ENCODE measurements around the gene TMPRSS5.

Gene TMPRSS5

DNA sequence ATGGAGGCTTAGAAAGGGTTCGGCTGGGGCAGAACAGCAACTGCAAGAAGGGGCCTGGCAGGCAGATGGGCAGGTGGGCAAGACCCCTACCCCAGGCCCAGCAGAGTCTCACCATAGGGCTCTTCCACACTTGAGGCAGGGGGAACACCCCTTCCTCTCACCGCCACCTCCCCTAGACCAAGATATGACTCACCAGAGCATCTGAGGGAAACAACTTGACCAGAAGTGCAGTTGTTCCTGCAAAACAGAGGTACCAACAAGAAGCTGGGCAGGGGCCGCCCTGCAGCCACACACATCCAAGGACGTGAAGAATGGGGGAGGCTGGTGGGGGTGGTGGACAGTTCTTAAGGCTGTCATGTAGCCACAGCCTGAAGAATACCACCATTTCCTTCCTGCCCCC lies 10.9 kb downstream of the TMPRSS5 start:
- no peaks in the 10 kb centered on the region for H3K36me3 ChIP-seq
- TF ChIP-seq, protein P1, sequence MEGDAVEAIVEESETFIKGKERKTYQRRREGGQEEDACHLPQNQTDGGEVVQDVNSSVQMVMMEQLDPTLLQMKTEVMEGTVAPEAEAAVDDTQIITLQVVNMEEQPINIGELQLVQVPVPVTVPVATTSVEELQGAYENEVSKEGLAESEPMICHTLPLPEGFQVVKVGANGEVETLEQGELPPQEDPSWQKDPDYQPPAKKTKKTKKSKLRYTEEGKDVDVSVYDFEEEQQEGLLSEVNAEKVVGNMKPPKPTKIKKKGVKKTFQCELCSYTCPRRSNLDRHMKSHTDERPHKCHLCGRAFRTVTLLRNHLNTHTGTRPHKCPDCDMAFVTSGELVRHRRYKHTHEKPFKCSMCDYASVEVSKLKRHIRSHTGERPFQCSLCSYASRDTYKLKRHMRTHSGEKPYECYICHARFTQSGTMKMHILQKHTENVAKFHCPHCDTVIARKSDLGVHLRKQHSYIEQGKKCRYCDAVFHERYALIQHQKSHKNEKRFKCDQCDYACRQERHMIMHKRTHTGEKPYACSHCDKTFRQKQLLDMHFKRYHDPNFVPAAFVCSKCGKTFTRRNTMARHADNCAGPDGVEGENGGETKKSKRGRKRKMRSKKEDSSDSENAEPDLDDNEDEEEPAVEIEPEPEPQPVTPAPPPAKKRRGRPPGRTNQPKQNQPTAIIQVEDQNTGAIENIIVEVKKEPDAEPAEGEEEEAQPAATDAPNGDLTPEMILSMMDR (IDR thresholded peaks at IDR 0.05): no peak

DNA sequence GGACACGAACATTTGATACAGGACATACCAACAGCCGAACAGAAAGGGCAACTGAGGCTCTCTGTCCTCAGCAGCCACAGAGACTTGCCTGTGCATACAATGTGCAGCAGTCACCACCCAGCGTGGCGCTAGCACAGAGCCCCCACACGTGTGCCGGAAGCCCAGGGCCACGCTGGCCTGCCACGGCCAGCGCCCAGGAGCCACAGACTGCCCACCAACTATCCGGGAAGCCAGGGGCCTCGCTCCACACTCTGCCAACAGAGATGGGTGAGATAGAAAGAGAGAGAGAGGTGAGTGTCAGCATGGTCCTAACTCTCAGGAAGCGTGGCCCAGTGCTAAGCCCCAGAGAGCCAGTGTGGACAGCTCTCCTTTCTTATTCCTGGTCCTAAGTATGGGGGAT lies 11.7 kb downstream of the TMPRSS5 start:
- TF ChIP-seq, protein P1 (IDR thresholded peaks at IDR 0.05): no peak
- Histone ChIP-seq H3K4me3 (ENCODE audit: low read depth in 1 of 2, low read length in 1 of 2) (no peak overlapping the region), H3K27me3 (no peaks in the 10 kb centered on the region), H3K9me3 (no peaks in the 10 kb centered on the region), H3K36me3 (no peaks in the 10 kb centered on the region), H3K4me1 (ENCODE audit: control insufficient read depth in 1 of 2, insufficient read depth in 1 of 2, low read depth in 1 of 2, low read length in 1 of 2) (no peaks in the 10 kb centered on the region), H3K27ac (no peak overlapping the region)

More for the DNA sequence above, 10.9 kb downstream of the TMPRSS5 start:
- H3K4me1 ChIP-seq (ENCODE audit: control insufficient read depth in 1 of 2, insufficient read depth in 1 of 2, low read depth in 1 of 2, low read length in 1 of 2): no peaks in the 10 kb centered on the region
- no peak overlapping the region for H3K27ac ChIP-seq
- no peaks in the 10 kb centered on the region for H3K27me3 ChIP-seq
- no peak overlapping the region for H3K4me3 ChIP-seq (ENCODE audit: low read depth in 1 of 2, low read length in 1 of 2)
- H3K9me3 ChIP-seq: no peaks in the 10 kb centered on the region

GRCh38 chr11:113693030-113693429 lies 13.1 kb downstream of the TMPRSS5 start:
- Histone ChIP-seq H3K36me3 (no peaks in the 10 kb centered on the region), H3K27me3 (no peaks in the 10 kb centered on the region), H3K9me3 (no peaks in the 10 kb centered on the region), H3K4me3 (ENCODE audit: low read depth in 1 of 2, low read length in 1 of 2) (no peak overlapping the region), H3K27ac (no peak overlapping the region), H3K4me1 (ENCODE audit: control insufficient read depth in 1 of 2, insufficient read depth in 1 of 2, low read depth in 1 of 2, low read length in 1 of 2) (no peaks in the 10 kb centered on the region)
- TF ChIP-seq, protein P1 (IDR thresholded peaks at IDR 0.05): no peak

DNA sequence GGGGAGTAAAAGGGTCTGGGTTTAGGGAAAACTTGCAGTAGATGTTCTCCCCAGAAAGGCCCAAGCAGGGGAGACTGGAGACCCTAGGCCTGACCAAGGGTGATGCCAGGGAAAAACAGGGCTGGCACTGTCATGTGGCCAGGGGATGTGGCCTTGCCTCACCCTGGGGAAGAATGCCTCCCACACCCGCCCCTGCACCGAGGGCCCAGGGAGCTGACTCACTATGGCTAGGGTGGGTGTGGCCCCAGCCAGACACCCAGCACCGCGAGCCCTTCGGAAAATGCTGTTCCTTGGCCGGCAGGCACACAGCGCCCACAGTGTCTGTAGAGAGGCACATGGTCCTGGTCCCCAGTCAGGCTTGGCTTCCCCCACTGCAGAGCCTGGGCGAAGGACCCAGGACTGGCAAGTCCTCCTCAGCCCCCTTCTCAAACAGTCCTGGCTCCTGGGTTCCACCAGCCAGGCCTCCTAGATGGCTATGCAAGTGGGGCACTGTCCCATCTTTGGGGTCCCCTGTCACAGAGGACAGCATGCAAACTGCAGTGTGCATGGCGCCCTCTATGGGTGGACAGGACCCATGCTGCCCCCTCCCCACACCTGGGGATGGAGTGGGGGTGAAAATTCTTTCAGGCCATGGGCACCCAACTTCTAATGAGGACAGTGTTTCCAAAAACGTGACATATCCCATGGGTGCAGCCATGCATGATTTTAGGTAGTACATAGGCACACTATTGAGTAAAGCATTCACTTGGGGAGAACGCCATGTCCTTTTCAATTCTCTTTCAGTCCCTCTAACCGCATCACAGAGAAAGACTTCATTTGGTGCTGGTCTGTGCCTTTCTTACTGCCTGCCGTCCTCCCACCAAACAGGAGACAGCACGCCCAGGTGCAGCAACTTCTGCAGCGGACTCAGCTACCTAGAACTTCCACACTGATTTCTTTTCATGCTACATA lies 15.2 kb downstream of the TMPRSS5 start:
- no peaks in the 10 kb centered on the region for H3K27me3 ChIP-seq
- no peaks in the 10 kb centered on the region for H3K4me1 ChIP-seq (ENCODE audit: control insufficient read depth in 1 of 2, insufficient read depth in 1 of 2, low read depth in 1 of 2, low read length in 1 of 2)
- no peak overlapping the region for H3K27ac ChIP-seq
- TF ChIP-seq, protein P1 (IDR thresholded peaks at IDR 0.05): no peak
- H3K36me3 ChIP-seq: no peaks in the 10 kb centered on the region
- no peak overlapping the region for H3K4me3 ChIP-seq (ENCODE audit: low read depth in 1 of 2, low read length in 1 of 2)
- H3K9me3 ChIP-seq: no peaks in the 10 kb centered on the region

- TF ChIP-seq, protein P1 (IDR thresholded peaks at IDR 0.05): no peak
- H3K9me3 ChIP-seq: no peaks in the 10 kb centered on the region
- no peaks in the 10 kb centered on the region for H3K36me3 ChIP-seq
- H3K27me3 ChIP-seq: no peaks in the 10 kb centered on the region
- no peak overlapping the region for H3K27ac ChIP-seq
- H3K4me1 ChIP-seq (ENCODE audit: control insufficient read depth in 1 of 2, insufficient read depth in 1 of 2, low read depth in 1 of 2, low read length in 1 of 2): no peaks in the 10 kb centered on the region
- no peak overlapping the region for H3K4me3 ChIP-seq (ENCODE audit: low read depth in 1 of 2, low read length in 1 of 2)
These were observed 16.1 kb downstream of the TMPRSS5 start for GRCh38 chr11:113689768-113690618.
